HUES48 (cell line): ENCODE data around the gene CERKL.

ENCODE experiments used
- H3K27ac ChIP-seq: one replicate; pipeline ENCODE4 v1.7.0; 2013; ENCODE audit warnings: low read depth, low read length, inconsistent platforms
- H3K27me3 ChIP-seq: 2 replicates; pipeline ENCODE4 v1.6.1; 2013; ENCODE audit warnings: mild to moderate bottlenecking, low read length; ENCODE audit not compliant: control insufficient read depth, insufficient read depth
- H3K36me3 ChIP-seq: 2 replicates; pipeline ENCODE4 v1.6.1; 2013; ENCODE audit warnings: low read length; ENCODE audit not compliant: control insufficient read depth, insufficient read depth
- H3K4me1 ChIP-seq: 2 replicates; pipeline ENCODE4 v1.6.1; 2013; ENCODE audit warnings: mild to moderate bottlenecking, low read length; ENCODE audit not compliant: control insufficient read depth, insufficient read depth
- H3K4me3 ChIP-seq: 2 replicates; pipeline ENCODE4 v1.5.1; 2013; ENCODE audit warnings: mild to moderate bottlenecking, low read depth, low read length
- H3K9ac ChIP-seq: 2 replicates; pipeline ENCODE4 v1.6.1; 2013; ENCODE audit warnings: mild to moderate bottlenecking, low read depth, low read length, moderate library complexity
- H3K9me3 ChIP-seq: 2 replicates; pipeline ENCODE4 v1.6.1; 2013; ENCODE audit warnings: low read length; ENCODE audit not compliant: control insufficient read depth, insufficient read depth

CERKL gene

DNA sequence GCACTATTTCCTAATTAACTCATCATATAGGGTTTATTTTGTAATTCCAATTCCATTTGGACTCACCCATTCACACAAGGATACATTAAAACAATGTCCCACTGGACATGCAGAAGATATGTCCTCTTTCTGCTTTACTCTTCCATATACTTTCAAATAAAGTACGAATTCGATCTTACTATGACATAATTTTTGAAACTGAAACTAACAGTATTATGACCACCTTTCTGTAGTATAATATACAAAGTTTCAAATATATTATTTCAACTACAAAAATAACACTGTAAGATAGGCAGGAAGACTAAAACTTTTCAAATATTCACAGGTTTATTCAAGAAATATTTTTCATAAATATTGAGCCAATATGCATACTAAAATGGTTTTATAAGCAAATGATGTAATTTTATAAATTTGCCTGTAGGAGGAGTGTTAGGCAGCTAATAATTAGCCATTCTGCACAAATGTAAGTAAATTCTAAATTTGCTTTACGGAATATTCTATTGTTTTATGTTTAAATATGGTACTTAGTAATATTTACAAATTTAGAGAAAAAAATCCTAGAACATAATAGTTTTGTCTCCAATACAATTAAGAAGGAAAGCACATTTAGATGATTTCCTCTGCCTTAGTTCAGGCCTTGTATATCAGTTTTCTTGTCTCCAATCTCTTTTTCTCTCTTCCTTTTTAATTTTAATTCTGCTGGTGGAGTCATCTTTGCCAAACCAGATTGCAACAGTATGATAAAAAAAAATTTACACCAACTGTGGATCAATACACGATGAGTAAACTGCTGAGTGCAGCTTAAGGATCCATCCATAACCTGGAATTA, 85.9 kb downstream of the CERKL start:
- Histone ChIP-seq H3K36me3 (no peaks in the 10 kb centered on the region), H3K4me1 (no peaks in the 10 kb centered on the region), H3K9ac (no peak overlapping the region), H3K9me3 (no peaks in the 10 kb centered on the region), H3K4me3 (no peak overlapping the region), H3K27ac (no peak overlapping the region), H3K27me3 (no peaks in the 10 kb centered on the region)

GRCh38 chr2:181570059-181570458, 86.8 kb downstream of the CERKL start:
- Histone ChIP-seq H3K36me3 (no peaks in the 10 kb centered on the region), H3K9me3 (no peaks in the 10 kb centered on the region), H3K4me1 (no peaks in the 10 kb centered on the region), H3K9ac (no peak overlapping the region), H3K27ac (no peak overlapping the region), H3K4me3 (no peak overlapping the region), H3K27me3 (no peaks in the 10 kb centered on the region)

DNA sequence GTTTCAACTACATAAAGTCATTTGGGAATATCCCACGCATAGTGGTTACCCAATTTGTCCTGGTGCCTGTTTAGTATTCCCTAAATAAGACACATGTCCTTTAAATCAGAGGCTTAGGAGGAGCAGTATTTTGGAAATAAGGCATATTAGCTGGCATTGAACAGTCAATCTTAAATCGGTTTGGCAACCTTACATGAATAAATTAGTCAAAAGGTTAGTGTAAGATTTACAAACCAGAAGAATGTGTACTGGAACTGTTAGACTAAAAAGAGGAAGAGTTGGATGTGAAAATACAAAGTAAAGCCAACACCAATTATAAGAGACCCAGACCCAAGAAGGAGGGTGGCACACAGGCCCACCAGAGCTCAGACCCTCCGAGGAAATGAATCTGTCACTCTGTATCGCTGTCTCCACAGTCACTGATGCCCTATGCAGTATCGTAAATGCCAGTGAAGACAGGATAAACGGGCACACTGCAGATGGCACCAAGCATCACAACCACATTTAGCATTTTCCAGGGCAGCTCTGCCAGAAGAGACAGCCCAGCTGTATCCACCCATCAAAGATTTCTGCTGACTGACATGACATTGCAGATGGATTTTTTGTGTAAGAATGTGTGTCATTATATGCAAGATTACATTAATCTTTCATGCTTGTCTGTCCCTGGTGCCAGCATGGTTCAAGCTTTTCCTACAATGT, 90.4 kb downstream of the CERKL start:
- Histone ChIP-seq H3K4me1 (no peaks in the 10 kb centered on the region), H3K9ac (no peak overlapping the region), H3K27me3 (no peaks in the 10 kb centered on the region)

DNA sequence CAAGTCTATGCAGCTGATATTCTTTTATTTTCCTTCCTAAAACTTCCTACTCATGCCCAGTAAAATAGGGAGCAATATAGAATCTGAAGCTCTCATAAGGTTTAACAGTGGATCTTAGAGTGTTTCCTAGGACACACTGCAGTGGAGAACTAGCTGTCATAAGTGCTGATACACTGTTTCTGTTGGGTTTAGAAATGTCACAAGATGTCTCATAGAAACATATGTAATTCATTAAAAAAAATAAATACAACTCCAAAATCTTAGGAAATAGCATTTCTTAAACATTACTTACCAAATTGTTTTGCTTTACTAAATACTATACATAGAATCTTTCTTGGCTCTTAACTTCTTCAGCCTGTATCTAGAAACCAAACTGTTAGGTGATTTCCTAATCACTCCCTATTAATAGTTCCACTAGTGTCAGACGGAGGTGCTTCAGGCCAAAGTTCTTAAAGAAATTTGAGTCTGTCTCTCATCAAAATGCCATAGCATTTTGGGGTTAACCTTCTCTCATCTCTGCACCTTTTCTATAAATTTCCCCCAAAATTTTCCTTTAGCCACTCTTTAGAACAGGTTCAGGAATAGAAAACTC, 93.7 kb downstream of the CERKL start:
- H3K9me3 ChIP-seq, result no peaks in the 10 kb centered on the region
- H3K9ac ChIP-seq, result no peak overlapping the region
- no peak overlapping the region for H3K27ac ChIP-seq
- no peaks in the 10 kb centered on the region for H3K27me3 ChIP-seq
- H3K36me3 ChIP-seq, result no peaks in the 10 kb centered on the region
- no peak overlapping the region for H3K4me3 ChIP-seq
- H3K4me1 ChIP-seq, result no peaks in the 10 kb centered on the region

More for the DNA sequence above, 90.4 kb downstream of the CERKL start:
- no peak overlapping the region for H3K4me3 ChIP-seq
- no peaks in the 10 kb centered on the region for H3K9me3 ChIP-seq
- H3K36me3 ChIP-seq, result no peaks in the 10 kb centered on the region
- H3K27ac ChIP-seq, result no peak overlapping the region

DNA sequence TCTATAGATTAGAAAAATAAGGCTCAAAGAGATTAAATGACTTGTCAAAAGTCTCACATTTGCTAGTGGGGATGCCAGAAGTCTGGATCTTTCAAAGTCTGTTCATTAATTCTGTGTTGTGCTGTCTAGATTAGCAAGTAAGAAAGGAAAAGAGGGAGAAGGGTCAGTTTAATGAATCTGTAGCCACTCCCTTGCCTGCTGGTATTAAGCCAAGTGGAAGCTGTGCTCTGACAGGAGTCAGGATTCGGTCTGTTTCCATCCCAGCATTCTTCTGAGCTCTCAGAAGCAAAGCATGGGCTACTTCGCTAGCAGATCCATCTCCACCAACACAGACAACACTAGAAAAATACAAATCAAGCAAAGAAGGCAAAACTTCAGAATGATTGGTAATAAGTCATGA, 98.5 kb downstream of the CERKL start:
- Histone ChIP-seq H3K36me3 (no peaks in the 10 kb centered on the region), H3K27me3 (no peaks in the 10 kb centered on the region), H3K9me3 (no peaks in the 10 kb centered on the region), H3K4me3 (no peak overlapping the region), H3K9ac (no peak overlapping the region), H3K4me1 (no peaks in the 10 kb centered on the region), H3K27ac (no peak overlapping the region)

GRCh38 chr2:181554061-181554830, 102.7 kb downstream of the CERKL start:
- Histone ChIP-seq H3K27me3 (no peaks in the 10 kb centered on the region), H3K9ac (no peak overlapping the region), H3K4me1 (no peaks in the 10 kb centered on the region), H3K9me3 (no peaks in the 10 kb centered on the region), H3K4me3 (no peak overlapping the region), H3K27ac (no peak overlapping the region), H3K36me3 (no peaks in the 10 kb centered on the region)

GRCh38 chr2:181553244-181553643, 103.7 kb downstream of the CERKL start:
- H3K27me3 ChIP-seq, result no peaks in the 10 kb centered on the region
- H3K9me3 ChIP-seq, result no peaks in the 10 kb centered on the region
- no peak overlapping the region for H3K4me3 ChIP-seq
- H3K36me3 ChIP-seq, result no peaks in the 10 kb centered on the region
- no peaks in the 10 kb centered on the region for H3K4me1 ChIP-seq
- no peak overlapping the region for H3K9ac ChIP-seq
- H3K27ac ChIP-seq, result no peak overlapping the region

GRCh38 chr2:181552808-181553207, 104.1 kb downstream of the CERKL start:
- H3K9ac ChIP-seq, result no peak overlapping the region
- H3K36me3 ChIP-seq, result no peaks in the 10 kb centered on the region
- no peaks in the 10 kb centered on the region for H3K9me3 ChIP-seq
- no peak overlapping the region for H3K27ac ChIP-seq
- H3K4me3 ChIP-seq, result no peak overlapping the region
- H3K27me3 ChIP-seq, result no peaks in the 10 kb centered on the region
- no peaks in the 10 kb centered on the region for H3K4me1 ChIP-seq

DNA sequence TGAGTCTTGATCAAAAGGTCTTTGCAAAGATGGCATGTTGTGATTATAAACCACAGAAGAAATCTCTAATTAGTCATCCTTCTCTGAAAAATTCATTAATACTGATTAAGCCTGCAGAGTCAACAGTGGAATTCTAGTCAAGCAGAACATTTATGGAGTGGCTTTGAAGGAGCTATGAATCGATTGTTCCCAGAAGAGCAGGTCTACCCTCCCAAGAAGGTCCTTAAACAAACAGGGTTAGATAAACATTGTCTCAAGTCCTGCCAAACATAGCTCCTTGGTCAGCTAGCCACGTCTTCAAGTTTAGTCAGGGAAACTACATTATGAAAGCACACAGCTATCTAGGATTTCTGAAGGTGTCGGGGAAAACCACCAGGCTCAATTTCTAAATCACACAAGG, 110.8 kb downstream of the CERKL start:
- H3K36me3 ChIP-seq, result no peaks in the 10 kb centered on the region
- no peaks in the 10 kb centered on the region for H3K27me3 ChIP-seq
- no peak overlapping the region for H3K27ac ChIP-seq
- no peaks in the 10 kb centered on the region for H3K4me1 ChIP-seq
- H3K9ac ChIP-seq, result no peak overlapping the region
- no peak overlapping the region for H3K4me3 ChIP-seq
- H3K9me3 ChIP-seq, result no peaks in the 10 kb centered on the region

DNA sequence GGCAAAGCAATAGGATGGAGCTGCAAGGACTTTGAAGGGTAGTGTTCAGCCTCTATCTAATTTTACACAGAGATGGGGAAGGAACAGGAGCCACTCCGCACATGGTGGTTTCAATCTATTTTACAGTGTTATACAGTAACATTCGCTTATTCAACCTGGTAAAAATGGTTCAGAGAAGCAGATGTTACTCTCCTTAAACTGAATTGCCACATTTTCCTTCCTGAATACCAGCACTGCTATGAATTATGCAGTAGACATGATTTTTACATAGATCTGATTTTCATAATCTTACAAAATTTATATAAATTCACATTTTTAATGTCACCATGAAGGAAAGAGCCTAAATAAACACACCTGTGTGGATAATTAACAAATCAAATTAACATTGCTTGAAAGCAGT, 114.7 kb downstream of the CERKL start:
- Histone ChIP-seq H3K27ac (no peak overlapping the region), H3K36me3 (no peaks in the 10 kb centered on the region), H3K4me1 (no peaks in the 10 kb centered on the region), H3K27me3 (no peaks in the 10 kb centered on the region), H3K9ac (no peak overlapping the region), H3K9me3 (no peaks in the 10 kb centered on the region), H3K4me3 (no peak overlapping the region)
